ENCODE measurements around the gene KIF13A.
"Not testable (repeated sequence)": the region's sequence is repeated elsewhere in the genome, so short reads cannot be mapped to it uniquely, and the experiment has no call there.

KIF13A gene

GRCh38 chr6:18021166-18021850 lies 33.9 kb upstream of the KIF13A start:
- Histone ChIP-seq H3K27ac (ENCODE audit: low read depth, low read length) (no peak overlapping the region), H3K9ac (ENCODE audit: low read depth, low read length) (no peak overlapping the region), H3K27me3 (ENCODE audit: control insufficient read depth, insufficient read depth, low read length) (no peaks in the 10 kb centered on the region), H3K4me3 (ENCODE audit: low read depth, low read length) (no peak overlapping the region; the same call in 1 of the 2 replicates), H3K36me3 (ENCODE audit: control insufficient read depth, insufficient read depth, low read length) (no peaks in the 10 kb centered on the region), H3K9me3 (ENCODE audit: control insufficient read depth, insufficient read depth, low read length) (no peaks in the 10 kb centered on the region), H3K4me1 (ENCODE audit: control insufficient read depth, insufficient read depth, low read length) (peaks cover 31% of the 10 kb centered on the region)

- H3K9ac ChIP-seq (ENCODE audit: low read depth, low read length); H3K9me3 ChIP-seq (ENCODE audit: control insufficient read depth, insufficient read depth, low read length); H3K4me3 ChIP-seq (ENCODE audit: low read depth, low read length); H3K27ac ChIP-seq (ENCODE audit: low read depth, low read length); H3K36me3 ChIP-seq (ENCODE audit: control insufficient read depth, insufficient read depth, low read length); H3K27me3 ChIP-seq (ENCODE audit: control insufficient read depth, insufficient read depth, low read length): not testable (repeated sequence)
- H3K4me1 ChIP-seq (ENCODE audit: control insufficient read depth, insufficient read depth, low read length): peaks cover 38% of the 10 kb centered on the region
Measured at GRCh38 chr6:18020545-18020944, 33.1 kb upstream of the KIF13A start.

- Histone ChIP-seq H3K9ac (ENCODE audit: low read depth, low read length) (no peak overlapping the region), H3K27me3 (ENCODE audit: control insufficient read depth, insufficient read depth, low read length) (no peaks in the 10 kb centered on the region), H3K9me3 (ENCODE audit: control insufficient read depth, insufficient read depth, low read length) (no peaks in the 10 kb centered on the region), H3K27ac (ENCODE audit: low read depth, low read length) (no peak overlapping the region), H3K4me1 (ENCODE audit: control insufficient read depth, insufficient read depth, low read length) (peaks cover 39% of the 10 kb centered on the region), H3K36me3 (ENCODE audit: control insufficient read depth, insufficient read depth, low read length) (no peaks in the 10 kb centered on the region), H3K4me3 (ENCODE audit: low read depth, low read length) (no peak overlapping the region)
Measured at GRCh38 chr6:18019539-18020534, 32.4 kb upstream of the KIF13A start.

- H3K9me3 ChIP-seq (ENCODE audit: control insufficient read depth, insufficient read depth, low read length); H3K36me3 ChIP-seq (ENCODE audit: control insufficient read depth, insufficient read depth, low read length); H3K27ac ChIP-seq (ENCODE audit: low read depth, low read length); H3K9ac ChIP-seq (ENCODE audit: low read depth, low read length); H3K4me3 ChIP-seq (ENCODE audit: low read depth, low read length); H3K27me3 ChIP-seq (ENCODE audit: control insufficient read depth, insufficient read depth, low read length): not testable (repeated sequence)
- H3K4me1 ChIP-seq (ENCODE audit: control insufficient read depth, insufficient read depth, low read length): peaks cover 39% of the 10 kb centered on the region
Measured at GRCh38 chr6:18019133-18019532, 31.7 kb upstream of the KIF13A start.

GRCh38 chr6:18016698-18017097 lies 29.3 kb upstream of the KIF13A start:
- Histone ChIP-seq H3K4me3 (ENCODE audit: low read depth, low read length) (no peak overlapping the region), H3K36me3 (ENCODE audit: control insufficient read depth, insufficient read depth, low read length) (no peaks in the 10 kb centered on the region), H3K27me3 (ENCODE audit: control insufficient read depth, insufficient read depth, low read length) (no peaks in the 10 kb centered on the region), H3K4me1 (ENCODE audit: control insufficient read depth, insufficient read depth, low read length) (peaks cover 19% of the 10 kb centered on the region), H3K27ac (ENCODE audit: low read depth, low read length) (no peak overlapping the region), H3K9ac (ENCODE audit: low read depth, low read length) (no peak overlapping the region), H3K9me3 (ENCODE audit: control insufficient read depth, insufficient read depth, low read length) (no peaks in the 10 kb centered on the region)

- no peaks in the 10 kb centered on the region for H3K9me3 ChIP-seq (ENCODE audit: control insufficient read depth, insufficient read depth, low read length)
- H3K4me3 ChIP-seq (ENCODE audit: low read depth, low read length): no peak overlapping the region
- no peaks in the 10 kb centered on the region for H3K36me3 ChIP-seq (ENCODE audit: control insufficient read depth, insufficient read depth, low read length)
- no peak overlapping the region for H3K27ac ChIP-seq (ENCODE audit: low read depth, low read length)
- H3K27me3 ChIP-seq (ENCODE audit: control insufficient read depth, insufficient read depth, low read length): no peaks in the 10 kb centered on the region
- peaks cover 19% of the 10 kb centered on the region for H3K4me1 ChIP-seq (ENCODE audit: control insufficient read depth, insufficient read depth, low read length)
- H3K9ac ChIP-seq (ENCODE audit: low read depth, low read length): no peak overlapping the region
Measured at GRCh38 chr6:18016133-18016532, 28.7 kb upstream of the KIF13A start.

DNA sequence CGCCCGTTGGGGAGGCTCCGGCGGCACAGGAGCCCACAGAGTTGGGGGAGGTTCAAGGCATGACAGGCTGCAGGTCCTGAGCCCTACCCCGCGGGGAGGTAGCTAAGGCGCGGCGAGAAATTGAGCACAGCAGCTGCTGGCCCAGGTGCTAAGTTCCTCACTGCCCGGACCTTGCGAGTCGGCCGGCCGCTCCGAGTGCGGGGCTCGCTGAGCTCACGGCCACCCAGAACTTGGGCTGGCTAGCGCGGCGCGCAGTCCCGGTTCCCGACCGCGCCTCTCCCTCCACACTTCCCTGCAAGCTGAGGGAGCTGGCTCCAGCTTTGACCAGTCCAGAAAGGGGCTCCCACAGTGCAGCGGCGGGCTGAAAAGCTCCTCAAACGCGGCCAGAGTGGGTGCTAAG lies 23.9 kb upstream of the KIF13A start:
- Histone ChIP-seq H3K36me3 (ENCODE audit: control insufficient read depth, insufficient read depth, low read length) (no peaks in the 10 kb centered on the region), H3K4me1 (ENCODE audit: control insufficient read depth, insufficient read depth, low read length) (peaks cover 9% of the 10 kb centered on the region), H3K27ac (ENCODE audit: low read depth, low read length) (no peak overlapping the region), H3K27me3 (ENCODE audit: control insufficient read depth, insufficient read depth, low read length) (no peaks in the 10 kb centered on the region), H3K4me3 (ENCODE audit: low read depth, low read length) (no peak overlapping the region), H3K9me3 (ENCODE audit: control insufficient read depth, insufficient read depth, low read length) (no peaks in the 10 kb centered on the region; the same call in 1 of the 2 replicates), H3K9ac (ENCODE audit: low read depth, low read length) (no peak overlapping the region)

GRCh38 chr6:18010540-18010939 lies 23.1 kb upstream of the KIF13A start:
- H3K36me3 ChIP-seq (ENCODE audit: control insufficient read depth, insufficient read depth, low read length); H3K27ac ChIP-seq (ENCODE audit: low read depth, low read length); H3K9ac ChIP-seq (ENCODE audit: low read depth, low read length); H3K27me3 ChIP-seq (ENCODE audit: control insufficient read depth, insufficient read depth, low read length); H3K4me3 ChIP-seq (ENCODE audit: low read depth, low read length); H3K4me1 ChIP-seq (ENCODE audit: control insufficient read depth, insufficient read depth, low read length); H3K9me3 ChIP-seq (ENCODE audit: control insufficient read depth, insufficient read depth, low read length): not testable (repeated sequence)

GRCh38 chr6:18004256-18004985 lies 17.0 kb upstream of the KIF13A start:
- H3K4me3 ChIP-seq (ENCODE audit: low read depth, low read length): no peak overlapping the region
- no peaks in the 10 kb centered on the region for H3K36me3 ChIP-seq (ENCODE audit: control insufficient read depth, insufficient read depth, low read length)
- no peak overlapping the region for H3K9ac ChIP-seq (ENCODE audit: low read depth, low read length)
- H3K9me3 ChIP-seq (ENCODE audit: control insufficient read depth, insufficient read depth, low read length): no peaks in the 10 kb centered on the region
- H3K4me1 ChIP-seq (ENCODE audit: control insufficient read depth, insufficient read depth, low read length): peaks cover 7% of the 10 kb centered on the region; the same call in 1 of the 2 replicates
- H3K27ac ChIP-seq (ENCODE audit: low read depth, low read length): no peak overlapping the region
- no peaks in the 10 kb centered on the region for H3K27me3 ChIP-seq (ENCODE audit: control insufficient read depth, insufficient read depth, low read length)

DNA sequence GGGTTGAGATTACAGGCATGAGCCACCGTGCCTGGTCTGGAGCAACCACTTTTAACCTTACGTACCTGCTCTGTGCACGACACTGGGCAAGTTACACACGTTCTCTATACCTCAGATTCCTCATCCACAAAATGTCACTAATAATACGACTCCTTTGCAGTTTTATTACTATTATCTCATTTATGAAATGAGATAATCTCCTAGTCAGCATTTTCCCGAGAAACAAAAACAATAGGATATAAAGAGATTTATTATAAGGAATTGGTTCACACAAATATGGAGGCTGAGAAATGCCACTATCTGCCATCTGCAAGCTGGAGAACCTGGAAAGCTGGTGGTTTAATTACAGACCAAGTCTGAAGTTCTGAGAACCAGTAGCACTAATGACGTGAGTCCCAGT lies 12.0 kb upstream of the KIF13A start:
- no peaks in the 10 kb centered on the region for H3K36me3 ChIP-seq (ENCODE audit: control insufficient read depth, insufficient read depth, low read length)

More for the DNA sequence above, 12.0 kb upstream of the KIF13A start:
- H3K9ac ChIP-seq (ENCODE audit: low read depth, low read length): no peak overlapping the region
- H3K27ac ChIP-seq (ENCODE audit: low read depth, low read length): no peak overlapping the region
- peaks cover 4% of the 10 kb centered on the region; the same call in 1 of the 2 replicates for H3K4me1 ChIP-seq (ENCODE audit: control insufficient read depth, insufficient read depth, low read length)
- no peak overlapping the region for H3K4me3 ChIP-seq (ENCODE audit: low read depth, low read length)
- no peaks in the 10 kb centered on the region for H3K9me3 ChIP-seq (ENCODE audit: control insufficient read depth, insufficient read depth, low read length)
- H3K27me3 ChIP-seq (ENCODE audit: control insufficient read depth, insufficient read depth, low read length): no peaks in the 10 kb centered on the region

Data from HUES48 (cell line).